GM18507 (cell line): ENCODE results near the gene CHRNA4.
"Not testable (repeated sequence)": the region's sequence is repeated elsewhere in the genome, so short reads cannot be mapped to it uniquely, and the experiment has no call there.

Experiments used
- DNase-seq: peaks from one replicate; pipeline ENCODE4 v3.0.0; 2011; ENCODE audit warnings: low read depth; ENCODE audit not compliant: insufficient read length; ENCODE audit errors: extremely low spot score
- FAIRE-seq: peaks from 2 replicates; lab custom pipeline; 2011; peaks lifted over from hg19 to GRCh38; lab: Jason Lieb, UNC

Gene CHRNA4

DNA sequence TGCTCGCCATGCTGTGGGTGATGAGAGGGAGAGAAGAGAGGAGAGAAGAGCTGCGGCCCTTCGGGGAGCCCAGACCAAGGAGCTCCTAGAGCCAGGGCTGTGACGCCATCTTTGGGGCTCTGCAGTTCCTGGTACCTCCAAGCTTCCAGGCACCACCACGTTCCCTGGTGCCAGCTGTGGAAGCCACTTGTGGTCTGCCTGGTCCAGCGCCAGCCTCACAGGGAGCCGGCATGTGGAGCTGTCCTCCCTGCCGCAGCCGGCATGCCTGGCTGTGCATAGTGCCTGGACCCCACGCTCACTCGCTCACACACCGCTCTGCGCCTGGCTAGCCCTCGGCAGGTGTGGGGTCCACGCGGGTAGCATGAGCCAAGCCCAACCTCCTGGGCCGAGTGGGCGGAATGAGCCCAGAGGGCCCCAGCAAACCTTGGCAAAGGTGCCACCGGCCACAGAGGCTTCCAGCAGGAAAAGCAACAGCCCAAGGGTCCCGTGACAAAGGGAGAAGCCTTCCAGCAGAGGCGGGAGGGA, 19.3 kb upstream of the CHRNA4 start:
- no peak for FAIRE-seq
- no peak for DNase-seq

DNA sequence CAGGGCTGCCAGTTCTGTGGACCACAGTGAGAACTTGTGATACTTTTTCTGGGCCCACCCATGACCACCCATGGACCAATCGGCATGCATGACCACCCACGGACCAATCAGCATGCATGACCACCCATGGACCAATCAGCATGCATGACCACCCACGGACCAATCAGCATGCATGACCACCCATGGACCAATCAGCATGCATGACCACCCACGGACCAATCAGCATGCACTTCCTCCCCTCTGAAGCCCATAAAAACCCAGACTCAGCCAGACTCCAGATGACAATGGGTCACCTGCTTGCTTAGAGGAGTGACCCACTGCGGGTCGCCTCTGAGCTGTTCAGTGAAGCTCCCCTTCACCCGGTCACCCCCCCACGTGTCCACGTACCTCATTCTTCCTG, 18.7 kb upstream of the CHRNA4 start:
- not testable (repeated sequence) for DNase-seq, FAIRE-seq

DNA sequence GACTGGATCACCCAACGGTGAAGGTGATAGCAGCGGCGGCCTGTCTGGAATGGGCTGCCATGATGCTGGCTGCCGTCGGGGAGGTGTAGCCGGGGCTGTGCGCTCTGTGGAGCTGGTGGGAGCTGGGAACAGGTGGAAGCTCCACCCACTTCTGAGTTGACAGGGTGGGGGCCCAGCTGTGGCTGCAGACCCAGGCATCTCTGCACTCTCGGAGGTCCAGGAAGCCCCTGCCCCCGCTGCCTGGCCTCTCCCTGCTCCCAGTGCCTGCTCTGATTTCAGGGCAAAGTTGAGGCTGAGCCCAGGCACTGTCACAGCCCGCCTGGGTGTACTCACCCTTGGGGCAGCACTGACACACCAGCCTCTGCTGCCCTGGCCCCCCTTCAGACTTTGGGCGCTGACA, 18.1 kb upstream of the CHRNA4 start:
- FAIRE-seq (no peak), DNase-seq (no peak)

DNA sequence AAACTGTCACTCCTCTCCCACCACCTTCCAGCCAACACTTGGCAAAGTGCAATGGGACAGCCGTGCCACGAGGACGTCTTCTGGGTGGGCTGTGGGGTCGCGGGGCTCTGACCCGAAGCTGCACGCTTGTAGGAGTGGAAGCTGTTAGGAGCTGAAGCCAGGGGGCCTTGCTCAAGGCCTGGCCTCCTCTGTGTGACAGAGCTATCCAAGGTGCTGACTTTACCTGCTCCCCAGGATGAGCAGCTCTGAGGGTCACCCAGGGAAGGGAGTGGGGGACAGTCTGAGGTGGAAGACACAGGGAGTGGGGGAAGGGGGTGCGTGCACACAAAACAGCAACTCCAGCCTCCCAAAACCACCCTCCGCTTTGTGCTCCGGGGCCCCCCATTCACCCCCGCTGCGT, 17.5 kb upstream of the CHRNA4 start:
- FAIRE-seq (no peak), DNase-seq (no peak)

DNA sequence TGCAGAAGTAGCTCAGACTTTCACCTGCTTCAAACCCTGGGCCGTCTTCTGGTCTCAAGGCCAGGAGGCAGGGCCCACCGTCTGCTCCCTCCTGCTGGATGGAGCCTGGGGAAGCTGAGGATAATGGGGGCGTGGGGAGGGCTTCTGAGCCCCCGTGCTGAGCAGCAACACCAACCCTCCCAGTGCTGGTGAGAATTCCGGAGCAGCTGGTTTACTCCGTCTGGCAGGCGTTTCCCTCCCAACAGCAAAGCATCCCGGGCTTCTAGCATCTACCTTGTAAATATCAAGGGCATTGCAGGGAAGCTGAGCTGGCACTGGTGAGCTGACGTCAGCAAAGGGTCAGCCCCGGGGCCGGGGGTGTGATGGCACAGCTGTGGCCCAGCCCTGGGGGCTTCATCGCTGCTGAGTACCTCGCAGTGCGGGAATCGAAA, 16.8 kb upstream of the CHRNA4 start:
- FAIRE-seq = no peak
- DNase-seq = no peak

DNA sequence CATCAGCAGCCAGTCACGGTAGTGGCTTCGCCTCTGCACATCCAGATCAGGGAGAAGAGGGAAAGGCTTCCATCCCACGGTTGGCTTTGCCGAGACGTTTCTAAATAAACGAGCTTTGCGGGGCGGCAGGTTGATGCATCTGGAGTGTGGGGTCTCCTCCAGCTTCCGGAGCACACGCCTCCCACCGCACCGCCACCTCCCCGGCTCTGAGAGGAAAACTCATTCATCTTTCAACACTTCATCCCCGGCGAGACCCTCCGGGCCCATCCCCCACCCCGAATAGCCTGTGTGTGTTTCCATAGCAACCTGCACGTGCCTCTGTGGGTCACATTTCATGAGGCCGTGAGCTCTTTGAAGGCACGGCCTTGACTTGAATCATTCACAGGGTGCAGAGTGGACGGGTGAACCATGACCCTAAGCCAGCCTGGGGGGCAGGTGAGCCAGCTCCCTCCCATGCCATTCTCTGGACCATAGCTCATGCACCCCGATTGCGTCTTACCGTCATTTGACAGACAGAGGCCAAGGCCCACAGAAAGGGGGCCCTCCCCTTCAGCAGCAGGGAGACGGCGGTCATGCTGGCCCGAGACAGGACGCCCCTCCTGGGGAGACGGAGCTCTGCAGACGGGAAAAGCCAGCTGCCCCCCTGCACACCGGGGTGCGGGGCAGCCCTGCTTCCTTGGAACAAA, 16.2 kb upstream of the CHRNA4 start:
- FAIRE-seq (no peak), DNase-seq (no peak)

DNA sequence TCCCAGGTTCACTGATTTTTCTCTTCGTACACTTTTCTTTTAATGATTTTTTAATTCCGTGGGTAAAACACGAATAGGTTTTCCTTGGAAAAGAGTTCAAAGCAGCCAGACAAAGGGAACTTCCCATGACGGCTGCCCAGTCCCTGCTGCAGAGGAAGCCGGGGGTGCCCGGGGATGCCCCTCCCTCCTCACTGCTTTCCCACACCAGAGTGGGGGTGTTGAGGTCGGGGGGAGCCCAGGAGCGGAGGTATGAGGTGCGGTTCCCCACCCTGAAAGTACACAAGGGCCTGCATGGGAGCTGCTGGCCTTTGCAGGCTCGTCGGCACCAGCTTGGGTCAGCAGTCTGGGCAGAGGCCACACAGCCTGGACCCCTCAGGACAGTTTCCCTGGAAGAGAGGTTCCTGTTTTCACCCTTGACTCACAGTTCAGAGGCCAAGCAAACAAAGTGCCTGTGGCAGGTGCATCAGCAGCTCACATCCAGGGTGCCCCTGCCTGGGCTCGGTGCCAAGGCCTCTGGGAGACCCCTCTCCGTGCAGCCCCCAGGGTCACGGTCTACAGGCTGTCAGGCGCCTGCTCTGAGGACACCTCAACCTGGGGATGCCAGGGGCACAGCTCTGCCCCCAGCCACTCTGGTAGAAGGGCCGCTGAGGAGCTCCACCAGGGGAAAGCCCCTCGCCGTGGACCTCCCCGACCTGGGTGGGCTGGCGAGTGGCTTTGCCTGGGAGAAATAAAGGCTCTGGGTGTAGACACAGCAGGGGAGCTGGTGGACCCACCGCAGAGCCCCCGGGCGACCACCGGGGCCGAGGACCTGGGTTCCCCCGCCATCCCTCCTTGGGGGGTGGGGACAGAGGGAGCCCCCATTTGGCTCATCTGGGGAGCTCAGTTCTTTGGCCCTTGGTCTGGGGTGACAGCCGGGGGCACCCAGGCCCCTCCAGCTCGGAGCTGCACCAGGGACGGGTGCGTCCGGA, 15.4 kb upstream of the CHRNA4 start:
- FAIRE-seq = no peak
- DNase-seq = no peak

DNA sequence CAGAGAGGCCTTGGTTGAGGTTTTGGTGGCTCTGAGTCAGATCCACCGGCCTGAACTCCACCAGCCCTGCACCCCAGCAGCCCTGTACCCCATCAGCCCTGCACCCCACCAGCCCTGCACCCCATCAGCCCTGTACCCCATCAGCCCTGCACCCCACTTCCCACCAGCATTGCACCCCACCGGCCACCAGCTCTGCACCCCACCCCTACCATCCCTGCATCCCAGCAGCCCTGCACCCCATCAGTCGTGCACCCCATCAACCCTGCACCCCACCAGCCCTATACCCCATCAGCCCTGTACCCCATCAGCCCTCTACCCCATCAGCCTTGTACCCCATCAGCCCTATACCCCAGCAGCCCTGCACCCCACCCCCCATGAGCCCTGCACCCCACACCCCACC, 14.3 kb upstream of the CHRNA4 start:
- FAIRE-seq (no peak), DNase-seq (no peak)

DNA sequence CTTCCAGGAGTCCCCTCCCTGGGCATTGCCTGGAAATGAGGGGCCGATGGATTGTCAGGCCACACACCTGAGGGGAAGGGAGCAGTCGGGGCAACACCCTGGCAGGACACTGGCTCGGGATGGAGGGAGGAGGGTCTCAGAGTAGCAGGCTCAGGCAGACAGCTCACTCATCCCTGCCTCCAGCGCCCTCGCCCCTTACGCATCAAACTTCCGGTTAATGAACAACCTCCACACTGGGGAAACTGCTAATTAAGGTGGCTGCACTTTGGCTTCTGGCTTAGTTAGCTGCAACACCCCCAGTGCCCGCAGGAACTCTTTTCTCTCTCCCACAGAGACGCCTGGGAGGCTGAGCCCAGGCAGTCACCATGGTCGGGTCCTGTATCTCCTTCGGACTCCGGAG, 13.4 kb upstream of the CHRNA4 start:
- no peak for DNase-seq
- FAIRE-seq = no peak

DNA sequence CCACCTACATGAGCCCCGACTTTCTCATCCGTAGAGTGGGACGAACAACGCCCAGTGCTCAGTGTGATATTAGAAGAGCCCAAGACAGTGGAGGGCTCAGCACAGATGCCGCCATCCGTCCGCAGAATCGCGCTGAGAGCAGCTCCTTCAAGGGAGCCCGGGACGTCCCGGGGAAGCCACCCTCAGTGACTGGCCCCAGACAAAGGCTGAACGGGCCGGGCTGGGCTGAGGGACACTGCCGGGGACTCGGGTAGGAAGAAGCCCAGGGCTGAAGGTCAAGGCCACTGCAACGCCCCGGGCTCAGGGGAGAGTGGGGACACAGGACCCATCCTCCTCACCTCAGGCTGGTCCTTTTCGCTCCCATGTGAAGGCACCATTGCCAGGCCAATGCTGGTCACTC, 12.8 kb upstream of the CHRNA4 start:
- no peak for FAIRE-seq
- DNase-seq = no peak

DNA sequence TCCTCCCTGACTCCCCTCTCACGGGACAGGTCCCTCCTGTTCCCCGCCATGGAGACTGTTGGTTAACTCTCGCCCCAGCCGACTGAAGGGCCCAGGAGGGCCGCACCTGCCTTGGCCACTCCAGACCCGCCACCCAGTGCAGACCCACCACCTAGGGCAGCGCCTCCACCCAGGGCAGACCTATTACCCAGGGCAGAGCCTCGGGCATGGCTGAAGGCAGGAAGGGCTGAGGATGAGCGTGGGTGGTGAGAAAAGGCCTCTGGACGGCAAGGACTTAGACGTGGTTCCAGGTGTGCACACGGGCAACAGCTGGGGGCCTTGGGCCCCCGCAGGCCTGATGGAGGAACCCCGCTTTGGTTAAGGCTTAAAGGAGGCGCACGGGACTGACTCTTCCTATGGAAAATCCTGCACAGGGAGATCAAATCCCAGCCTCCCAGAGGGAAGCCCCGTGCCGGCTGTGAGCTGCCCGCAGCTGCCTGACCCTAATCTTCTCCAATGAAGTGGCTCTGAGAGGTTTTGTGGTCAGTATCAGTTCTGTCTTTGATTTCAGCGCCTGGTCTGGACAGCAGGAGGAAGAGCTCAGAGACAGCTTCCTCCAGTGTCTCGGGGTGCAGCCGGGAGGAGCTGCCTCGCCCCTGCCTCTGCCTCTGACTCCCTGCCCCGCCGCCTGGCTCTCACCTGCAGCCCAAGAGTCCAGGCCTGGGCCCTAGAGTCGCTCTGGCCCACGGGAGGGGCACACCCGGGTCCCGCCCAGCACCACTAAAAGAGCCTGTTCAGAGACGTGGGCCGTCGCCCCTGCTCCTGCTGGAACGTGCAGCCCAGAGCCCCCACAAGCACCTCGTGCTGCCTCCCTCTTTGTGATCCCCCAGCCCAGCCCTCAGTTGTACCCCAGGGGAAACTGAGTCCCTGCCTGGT, 12.1 kb upstream of the CHRNA4 start:
- no peak for DNase-seq
- FAIRE-seq = no peak

DNA sequence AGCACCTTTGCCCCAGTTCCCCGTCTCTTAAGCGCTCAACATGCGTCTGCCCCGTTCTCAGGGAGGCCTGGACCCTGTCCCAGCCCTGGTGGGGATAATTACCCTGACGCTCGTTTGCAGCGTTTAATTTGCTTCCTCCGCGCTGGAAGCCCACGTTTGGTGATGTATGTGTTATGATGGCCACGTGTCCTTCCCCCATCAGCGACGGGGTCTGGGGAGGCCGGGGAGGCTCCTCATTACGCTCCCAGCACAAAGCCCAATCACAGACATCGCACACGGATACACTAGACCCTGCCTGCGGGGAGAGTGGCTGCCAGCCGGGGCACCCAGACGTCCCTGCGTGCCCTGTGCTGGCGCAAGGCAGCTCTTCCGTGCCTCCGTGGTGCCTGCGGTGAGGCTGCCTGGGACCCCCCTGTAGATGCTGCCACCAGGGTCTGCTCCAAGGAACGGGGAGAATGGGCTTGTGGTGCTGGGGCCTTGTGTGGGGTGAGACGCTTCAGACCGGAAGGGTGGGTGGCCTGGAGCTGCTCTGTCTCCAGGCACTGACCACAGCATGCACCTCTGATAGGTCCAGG, 10.2 kb upstream of the CHRNA4 start:
- no peak for FAIRE-seq
- DNase-seq = no peak

DNA sequence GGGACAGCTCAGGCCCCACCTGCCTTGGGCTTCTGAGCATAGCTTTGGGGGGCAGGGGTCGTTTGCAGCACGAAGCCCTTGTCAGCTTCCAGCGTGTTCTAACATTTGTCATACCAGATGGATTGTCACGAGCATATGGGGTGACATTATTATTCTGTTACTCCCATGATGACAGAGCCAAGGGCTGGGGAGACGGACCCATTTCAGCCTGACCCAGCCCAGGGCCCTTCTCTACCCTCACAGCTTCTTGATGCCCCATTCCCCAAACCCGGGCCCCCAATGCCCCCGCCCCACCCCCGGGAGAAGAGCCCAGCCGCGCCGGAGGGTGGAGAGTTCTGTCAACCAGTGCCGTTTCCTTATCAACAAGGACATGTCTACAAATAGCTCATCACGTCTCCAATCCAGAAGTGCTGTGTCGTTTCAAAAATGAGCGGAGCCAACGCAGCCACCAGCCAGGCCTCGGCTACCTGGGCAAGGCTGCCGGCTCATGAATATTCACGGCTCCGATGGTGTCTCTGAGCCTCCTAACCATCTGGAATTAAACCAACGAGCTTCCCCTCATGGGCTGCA, 9.6 kb upstream of the CHRNA4 start:
- FAIRE-seq (no peak), DNase-seq (no peak)

DNA sequence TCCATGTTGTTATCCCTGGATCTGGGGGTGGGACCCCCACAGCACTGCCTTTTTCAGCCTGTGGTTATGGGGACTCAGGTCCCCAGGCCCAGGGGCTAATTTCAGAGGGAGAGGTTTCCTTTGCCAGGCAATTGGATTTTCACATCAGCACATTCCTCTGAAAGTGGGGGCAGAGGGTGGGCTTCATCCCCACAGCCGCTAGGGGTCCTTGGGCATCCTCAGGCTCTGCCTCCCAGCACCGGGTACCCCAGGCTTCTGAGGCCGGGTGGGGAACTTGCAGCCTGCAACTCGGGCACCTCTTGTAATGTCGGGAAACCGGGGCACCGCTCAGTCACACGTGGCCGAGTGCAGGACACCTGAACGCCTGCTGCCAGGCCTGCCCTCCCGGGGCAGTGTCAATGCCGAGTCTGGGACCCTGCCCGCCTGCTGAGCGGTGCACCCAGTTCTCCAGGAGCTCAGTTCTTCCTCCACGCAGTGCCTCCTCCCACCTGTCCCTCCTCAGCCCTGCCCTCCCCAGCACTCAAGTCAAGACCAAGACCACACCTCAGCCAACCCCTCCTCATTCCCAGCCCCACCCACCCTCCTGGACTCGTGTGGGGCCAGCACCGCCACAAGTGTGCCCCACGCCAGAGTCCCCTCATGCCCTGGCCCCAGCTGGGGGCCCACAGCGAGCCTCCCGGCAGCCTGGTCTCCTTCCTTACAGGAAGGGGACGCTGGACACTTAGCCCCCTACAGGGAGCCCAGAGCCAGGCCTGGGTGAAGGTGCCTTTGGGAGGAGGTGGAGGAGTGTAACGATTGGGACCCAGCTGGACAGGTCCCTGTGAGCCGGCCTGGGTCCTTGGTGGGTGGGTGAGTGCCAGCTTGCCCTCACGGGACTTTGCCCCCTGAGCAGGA, 8.8 kb upstream of the CHRNA4 start:
- FAIRE-seq = no peak
- no peak for DNase-seq

DNA sequence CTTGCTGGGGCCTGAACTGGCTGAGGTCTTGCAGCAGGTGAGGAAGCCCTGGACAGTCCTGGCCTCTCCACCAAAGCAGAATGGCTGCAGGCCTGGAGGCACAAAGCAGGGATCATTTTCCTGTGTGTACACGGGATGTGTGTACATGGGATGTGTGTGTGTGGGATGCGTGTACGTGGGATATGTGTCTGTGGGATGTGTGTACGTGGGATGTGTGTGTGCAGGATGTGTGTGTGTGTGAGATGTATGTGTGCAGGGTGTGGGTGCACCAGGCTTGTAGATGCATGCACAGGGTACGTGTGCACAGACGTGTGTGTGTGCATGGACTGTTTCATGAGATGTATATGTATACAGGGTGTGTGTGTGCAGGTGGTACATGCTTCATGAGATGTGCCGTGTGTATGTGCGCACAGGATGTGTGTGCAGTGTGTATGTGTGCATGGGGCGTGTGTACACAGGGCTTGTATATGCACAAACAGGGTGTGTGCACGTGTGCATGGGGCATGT, 7.9 kb upstream of the CHRNA4 start:
- no peak for DNase-seq
- no peak for FAIRE-seq

DNA sequence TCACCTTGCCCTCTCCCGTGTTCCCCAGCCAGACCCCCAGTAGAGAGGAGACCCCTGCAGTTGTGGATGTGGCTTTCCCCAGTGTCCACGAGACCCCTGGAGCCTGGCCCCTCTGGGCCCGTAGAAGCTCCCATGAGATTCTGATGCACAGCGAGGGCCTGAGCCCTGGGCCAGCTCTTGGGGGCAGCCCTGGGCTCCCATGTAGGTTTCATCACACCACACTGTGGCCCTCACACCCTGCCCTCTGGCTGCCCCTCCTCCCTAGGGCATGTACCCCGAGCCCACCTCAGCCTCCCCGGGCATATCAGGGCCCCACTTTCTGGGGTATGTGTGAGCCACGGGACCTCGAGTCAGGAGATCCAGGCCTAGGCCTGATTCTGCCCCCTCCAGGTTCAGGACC, 7.0 kb upstream of the CHRNA4 start:
- DNase-seq (no peak), FAIRE-seq (no peak)

DNA sequence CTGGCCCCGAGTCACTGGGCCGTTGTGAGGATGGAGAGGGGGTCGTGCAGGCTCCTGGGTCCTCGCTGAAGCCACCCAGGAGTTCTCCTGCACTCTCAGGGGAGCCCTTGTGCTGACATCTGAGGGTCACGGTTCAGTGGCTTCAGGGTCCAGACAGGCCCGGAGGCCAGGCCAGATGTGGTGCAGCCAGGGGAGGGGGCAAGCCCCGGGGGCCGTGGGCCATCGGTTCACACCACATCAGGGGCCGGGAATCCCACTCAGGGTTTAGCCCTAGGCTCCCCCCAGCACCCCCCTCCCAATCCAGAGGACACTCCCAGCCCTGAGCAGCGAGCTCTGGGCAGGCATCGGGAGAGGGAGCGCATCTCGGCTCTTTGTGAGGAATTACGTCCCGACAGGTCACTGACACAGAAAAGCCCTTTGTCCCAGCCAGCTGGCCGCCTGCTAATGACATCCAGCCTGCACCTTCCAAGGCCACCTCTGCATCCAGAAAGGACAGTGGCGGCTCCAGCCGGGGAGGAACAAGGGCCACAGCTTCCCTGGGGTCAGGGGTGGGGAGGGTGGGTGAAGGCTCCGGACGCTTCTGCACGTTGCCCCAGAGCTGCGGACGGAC, 6.4 kb upstream of the CHRNA4 start:
- DNase-seq (no peak), FAIRE-seq (no peak)
